RCC 7860 (cell line): ENCODE data around the gene SMAGP.

Experiments
- DNase-seq: peaks from one replicate; pipeline ENCODE4 v3.0.0-alpha.2; 2015; ENCODE audit warnings: low spot score
- FAIRE-seq: peaks from 2 replicates; lab custom pipeline; 2012; peaks lifted over from hg19 to GRCh38; lab: Jason Lieb, UNC

Gene SMAGP

DNA sequence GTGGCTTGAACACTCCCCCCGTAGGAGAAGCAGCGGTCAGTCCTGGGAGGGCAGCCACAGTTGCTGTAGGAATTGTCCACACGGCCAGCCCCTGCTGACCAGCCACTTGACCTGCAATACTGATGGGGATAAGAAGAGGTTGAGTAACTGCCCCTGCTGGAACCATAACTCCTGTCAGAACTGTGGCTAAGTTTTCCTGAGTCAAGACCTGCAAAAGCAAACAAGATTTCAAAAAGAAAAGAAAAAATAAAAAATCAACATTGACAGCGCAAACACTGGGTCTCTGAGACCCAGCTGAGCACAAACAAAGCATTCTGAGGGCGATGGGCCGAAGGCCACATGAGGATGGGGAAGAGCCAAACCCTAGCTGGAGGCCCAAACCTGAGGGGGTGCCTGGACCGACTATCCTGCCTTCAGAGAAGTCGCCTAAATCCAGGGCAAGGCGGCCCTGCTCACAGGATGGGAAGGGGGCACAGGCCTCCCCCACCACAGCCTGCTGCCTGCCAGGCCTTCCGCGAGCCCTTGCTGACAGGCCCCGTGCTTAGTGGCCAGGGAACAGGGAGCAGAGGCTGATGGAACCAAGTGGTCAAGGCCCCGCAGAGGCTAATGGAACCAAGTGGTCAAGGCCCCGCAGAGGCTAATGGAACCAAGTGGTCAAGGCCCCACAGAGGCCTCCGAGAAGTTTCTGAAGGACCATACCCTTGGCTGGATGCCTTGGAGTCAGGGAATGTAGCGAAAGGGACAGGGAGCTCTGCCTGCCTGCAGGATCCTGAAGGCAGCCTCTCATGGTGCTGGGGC, 71.4 kb downstream of the SMAGP start:
- FAIRE-seq: no peak
- DNase-seq: no peak

GRCh38 chr12:51197736-51198567, 72.3 kb downstream of the SMAGP start:
- FAIRE-seq (no peak), DNase-seq (no peak)

GRCh38 chr12:51196547-51196946, 73.7 kb downstream of the SMAGP start:
- FAIRE-seq: no peak
- DNase-seq: no peak

DNA sequence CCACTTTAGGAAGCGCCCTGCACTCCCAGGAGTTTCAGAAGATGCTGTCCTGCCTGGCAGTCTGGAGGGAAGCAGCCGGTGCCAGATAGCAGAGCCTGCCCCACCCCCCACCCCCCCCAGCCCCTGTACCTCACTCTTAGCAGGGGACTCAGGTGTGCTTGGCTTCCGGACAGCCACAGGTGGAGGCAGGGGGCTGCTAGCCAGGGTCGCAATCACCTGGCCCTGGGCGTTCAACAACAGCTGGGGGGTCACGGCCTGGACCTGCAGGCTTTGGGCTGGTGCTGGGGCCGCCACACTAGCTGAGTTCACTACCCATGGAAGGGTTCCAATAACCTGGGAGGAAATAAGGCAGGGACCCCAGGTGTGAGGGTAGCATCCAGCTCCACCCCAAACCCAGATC, 74.4 kb downstream of the SMAGP start:
- FAIRE-seq (no peak), DNase-seq (no peak)
